ENCODE results near the gene WASF2. TPM values are rescaled to one million over a fixed set of nuclear protein-coding genes. Genes with fewer than 3 reads are reported as not detected.
A peak's percentile ranks its signal among the peaks of the same experiment; 100 is the strongest.

WASF2 gene
- total RNA-seq, 2 experiments from 2014 or later: 119 to 121 TPM

DNA sequence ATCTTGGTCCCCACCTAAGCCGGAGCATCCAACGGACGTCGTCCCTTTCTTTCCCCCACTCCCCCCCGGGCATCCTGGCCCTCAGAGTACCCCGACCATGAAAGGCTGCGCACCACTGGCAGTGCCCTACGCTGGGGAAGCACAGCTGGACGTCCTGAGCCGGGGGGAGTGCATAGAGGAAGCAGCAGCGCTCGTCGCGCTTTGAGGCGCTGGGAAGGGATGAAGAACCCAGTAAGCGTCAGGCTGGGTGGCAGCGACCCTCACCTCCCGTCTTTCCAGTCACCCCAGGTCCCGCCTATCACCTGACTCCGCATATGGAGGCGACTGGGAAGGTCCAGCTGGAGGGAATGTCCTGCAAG is 128.9 kb downstream of the WASF2 start:
- H3K9me3 ChIP-seq (ENCODE audit: control insufficient read depth in 1 of 2, insufficient read depth in 1 of 2, low read length in 2 of 2): no peaks in the 10 kb centered on the region
- TF ChIP-seq, protein P1, sequence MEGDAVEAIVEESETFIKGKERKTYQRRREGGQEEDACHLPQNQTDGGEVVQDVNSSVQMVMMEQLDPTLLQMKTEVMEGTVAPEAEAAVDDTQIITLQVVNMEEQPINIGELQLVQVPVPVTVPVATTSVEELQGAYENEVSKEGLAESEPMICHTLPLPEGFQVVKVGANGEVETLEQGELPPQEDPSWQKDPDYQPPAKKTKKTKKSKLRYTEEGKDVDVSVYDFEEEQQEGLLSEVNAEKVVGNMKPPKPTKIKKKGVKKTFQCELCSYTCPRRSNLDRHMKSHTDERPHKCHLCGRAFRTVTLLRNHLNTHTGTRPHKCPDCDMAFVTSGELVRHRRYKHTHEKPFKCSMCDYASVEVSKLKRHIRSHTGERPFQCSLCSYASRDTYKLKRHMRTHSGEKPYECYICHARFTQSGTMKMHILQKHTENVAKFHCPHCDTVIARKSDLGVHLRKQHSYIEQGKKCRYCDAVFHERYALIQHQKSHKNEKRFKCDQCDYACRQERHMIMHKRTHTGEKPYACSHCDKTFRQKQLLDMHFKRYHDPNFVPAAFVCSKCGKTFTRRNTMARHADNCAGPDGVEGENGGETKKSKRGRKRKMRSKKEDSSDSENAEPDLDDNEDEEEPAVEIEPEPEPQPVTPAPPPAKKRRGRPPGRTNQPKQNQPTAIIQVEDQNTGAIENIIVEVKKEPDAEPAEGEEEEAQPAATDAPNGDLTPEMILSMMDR (IDR thresholded peaks at IDR 0.05): no peak
- peak overlapping the region; percentile 82 for H3K4me3 Mint-ChIP-seq
- no peak for DNase-seq
- H3K27ac ChIP-seq (ENCODE audit: low read depth in 1 of 2, low read length in 2 of 2): no peak overlapping the region
- ChIA-PET CTCF (no interaction called here), POLR2A (interaction anchor here (1.3 kb wide), 1 partner anchor 28 kb away, joined by 3 read pairs; no protein-coding TSS in a partner anchor)
- no peaks in the 10 kb centered on the region for H3K36me3 ChIP-seq (ENCODE audit: insufficient read depth, low read length)
- H3K27me3 ChIP-seq (ENCODE audit: control insufficient read depth in 1 of 2, insufficient read depth in 2 of 2, low read length in 2 of 2): no peaks in the 10 kb centered on the region
- H3K36me3 Mint-ChIP-seq (ENCODE audit: low read depth): no peaks in the 10 kb centered on the region
- peaks cover 60% of the 10 kb centered on the region for H3K4me1 Mint-ChIP-seq (ENCODE audit: low read depth)
- H3K27ac Mint-ChIP-seq: no peak overlapping the region
- H3K4me3 ChIP-seq (ENCODE audit: low read length): no peak overlapping the region
- ATAC-seq (ENCODE audit: poor library complexity): no peak
- H3K27me3 Mint-ChIP-seq: no peaks in the 10 kb centered on the region
- H3K4me1 ChIP-seq (ENCODE audit: insufficient read depth, low read length): peaks cover 68% of the 10 kb centered on the region
- H3K9me3 Mint-ChIP-seq: no peaks in the 10 kb centered on the region
- intact Hi-C loops (cut with DNase I, micrococcal nuclease): no loop called here

DNA sequence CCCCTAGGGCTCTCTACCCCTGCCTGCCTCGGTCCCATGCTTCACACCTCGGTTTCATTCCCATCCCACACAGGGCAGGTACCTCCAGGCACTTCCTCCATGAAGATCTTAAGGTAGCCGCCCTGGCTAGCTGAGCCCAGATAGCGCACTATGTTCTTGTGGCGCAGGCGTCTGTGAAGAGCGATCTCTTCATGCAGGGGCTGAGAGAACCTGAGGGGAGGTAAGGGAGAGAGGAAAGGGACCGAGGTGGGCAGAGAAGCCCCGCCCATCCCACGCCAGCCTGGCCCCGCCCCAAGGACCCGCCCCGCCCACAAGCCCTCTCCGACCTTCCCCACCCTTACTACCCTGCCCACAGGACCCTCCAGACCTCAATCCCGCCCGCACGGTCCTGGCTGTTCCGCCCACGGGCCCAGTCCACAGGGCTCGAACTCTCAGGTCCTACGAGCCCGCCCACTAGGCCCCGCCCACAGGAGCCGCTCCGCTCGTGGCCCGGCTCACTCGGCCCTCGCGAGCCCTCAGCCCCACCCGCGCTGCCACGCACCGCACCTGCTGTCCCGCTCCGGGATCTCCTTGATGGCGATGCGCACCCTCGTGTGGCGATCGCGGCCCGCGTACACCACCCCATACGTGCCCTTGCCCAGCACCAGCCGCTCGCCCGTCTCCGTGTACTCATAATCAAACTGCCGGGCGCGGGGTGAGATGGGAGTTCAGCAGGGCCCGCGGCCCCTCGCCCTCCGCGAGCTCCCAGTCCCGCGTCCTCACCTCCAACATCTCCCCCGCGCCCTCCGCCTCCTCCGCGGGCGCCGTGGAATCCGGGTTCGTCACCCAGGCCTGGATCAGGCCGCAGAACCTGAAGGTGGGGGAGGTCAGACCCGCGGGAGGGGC is 129.6 kb downstream of the WASF2 start:
- Mint-ChIP-seq H3K4me1 (ENCODE audit: low read depth) (peaks cover 60% of the 10 kb centered on the region), H3K27me3 (no peaks in the 10 kb centered on the region), H3K27ac (peak overlapping the region; percentile 59), H3K36me3 (ENCODE audit: low read depth) (no peaks in the 10 kb centered on the region), H3K9me3 (no peaks in the 10 kb centered on the region), H3K4me3 (peak overlapping the region; percentile 82)
- TF ChIP-seq, protein P1 (IDR thresholded peaks at IDR 0.05): no peak
- no peaks in the 10 kb centered on the region for H3K36me3 ChIP-seq (ENCODE audit: insufficient read depth, low read length)
- intact Hi-C loops (cut with DNase I, micrococcal nuclease): no loop called here
- peak overlapping the region; percentile 47 for H3K4me3 ChIP-seq (ENCODE audit: low read length)
- DNase-seq (peak in 11 of 14 experiments; percentile 33 to 76 (median 50)), ATAC-seq (ENCODE audit: poor library complexity) (peak; percentile 28)
- H3K27me3 ChIP-seq (ENCODE audit: control insufficient read depth in 1 of 2, insufficient read depth in 2 of 2, low read length in 2 of 2): no peaks in the 10 kb centered on the region
- no peak overlapping the region for H3K27ac ChIP-seq (ENCODE audit: low read depth in 1 of 2, low read length in 2 of 2)
- no peaks in the 10 kb centered on the region for H3K9me3 ChIP-seq (ENCODE audit: control insufficient read depth in 1 of 2, insufficient read depth in 1 of 2, low read length in 2 of 2)
- CTCF ChIA-PET: no interaction called here
- POLR2A ChIA-PET: interaction anchor here (1.3 to 5.0 kb wide), 2 partner anchors 19 to 28 kb away, joined by 3 to 56 read pairs; partner anchors contain the start of gene SYTL1
- H3K4me1 ChIP-seq (ENCODE audit: insufficient read depth, low read length): peaks cover 68% of the 10 kb centered on the region

DNA sequence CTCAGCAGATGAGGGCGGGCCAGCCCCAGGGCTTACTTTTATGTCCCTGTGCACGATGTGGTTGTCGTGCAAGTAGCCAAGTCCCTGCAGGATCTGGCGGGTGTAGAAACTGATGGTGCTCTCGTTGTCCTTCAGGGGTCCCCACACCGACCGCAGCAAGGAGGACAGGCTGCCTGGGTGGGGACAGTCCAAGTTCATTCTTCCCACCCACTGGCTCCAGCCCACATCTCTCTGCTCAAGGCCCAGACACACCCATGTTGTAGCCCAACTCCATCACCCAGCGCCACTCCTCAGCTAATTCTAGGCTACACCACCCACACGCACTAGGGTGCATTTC is 130.2 kb downstream of the WASF2 start:
- POLR2A ChIA-PET: interaction anchor here (5.0 kb wide), 1 partner anchor 19 kb away, joined by 56 read pairs; the partner anchor contains the start of gene SYTL1

More for the DNA sequence above, 130.2 kb downstream of the WASF2 start:
- DNase-seq (no peak), ATAC-seq (ENCODE audit: poor library complexity) (peak; percentile 10)
- no peaks in the 10 kb centered on the region for H3K27me3 ChIP-seq (ENCODE audit: control insufficient read depth in 1 of 2, insufficient read depth in 2 of 2, low read length in 2 of 2)
- Mint-ChIP-seq H3K9me3 (no peaks in the 10 kb centered on the region), H3K4me3 (peak overlapping the region; percentile 82), H3K36me3 (ENCODE audit: low read depth) (no peaks in the 10 kb centered on the region), H3K4me1 (ENCODE audit: low read depth) (peaks cover 56% of the 10 kb centered on the region), H3K27me3 (no peaks in the 10 kb centered on the region), H3K27ac (peak overlapping the region; percentile 59)
- CTCF ChIA-PET: no interaction called here
- TF ChIP-seq, protein P1 (IDR thresholded peaks at IDR 0.05): no peak
- H3K36me3 ChIP-seq (ENCODE audit: insufficient read depth, low read length): peaks cover 2% of the 10 kb centered on the region
- H3K4me3 ChIP-seq (ENCODE audit: low read length): peak overlapping the region; percentile 47
- intact Hi-C loops (cut with DNase I, micrococcal nuclease): no loop called here
- no peak overlapping the region for H3K27ac ChIP-seq (ENCODE audit: low read depth in 1 of 2, low read length in 2 of 2)
- no peaks in the 10 kb centered on the region for H3K9me3 ChIP-seq (ENCODE audit: control insufficient read depth in 1 of 2, insufficient read depth in 1 of 2, low read length in 2 of 2)
- H3K4me1 ChIP-seq (ENCODE audit: insufficient read depth, low read length): peaks cover 66% of the 10 kb centered on the region

All from CD4-positive, alpha-beta T cell (primary cell).